GM19239 (cell line): ENCODE results near the gene C20orf204.

ENCODE experiments used
- DNase-seq: peaks from one replicate; pipeline ENCODE4 v3.0.0; 2011; ENCODE audit warnings: low spot score; ENCODE audit not compliant: insufficient read length
- FAIRE-seq: peaks from 2 replicates; lab custom pipeline; 2011; peaks lifted over from hg19 to GRCh38; lab: Jason Lieb, UNC

The C20orf204 gene

GRCh38 chr20:64025826-64026412 is 10.1 kb upstream of the C20orf204 start:
- DNase-seq (no peak), FAIRE-seq (no peak)

GRCh38 chr20:64027981-64028685 is 7.8 kb upstream of the C20orf204 start:
- FAIRE-seq (no peak), DNase-seq (no peak)

GRCh38 chr20:64029293-64030117 is 6.5 kb upstream of the C20orf204 start:
- FAIRE-seq (no peak), DNase-seq (no peak)

- DNase-seq (no peak), FAIRE-seq (no peak)
These were observed 5.4 kb upstream of the C20orf204 start for GRCh38 chr20:64030371-64031134.

- DNase-seq (no peak), FAIRE-seq (no peak)
These were observed 4.1 kb upstream of the C20orf204 start for GRCh38 chr20:64031822-64032314.

- FAIRE-seq (no peak), DNase-seq (no peak)
These were observed 3.0 kb upstream of the C20orf204 start for GRCh38 chr20:64032706-64033624.

- DNase-seq (no peak), FAIRE-seq (no peak)
These were observed 1.9 kb upstream of the C20orf204 start for GRCh38 chr20:64033981-64034493.

GRCh38 chr20:64035066-64035932 is 683 bp upstream of the C20orf204 start:
- no peak for FAIRE-seq
- no peak for DNase-seq

GRCh38 chr20:64036346-64037198 is 590 bp downstream of the C20orf204 start:
- FAIRE-seq (no peak), DNase-seq (no peak)

- DNase-seq (no peak), FAIRE-seq (no peak)
These were observed 1.2 kb downstream of the C20orf204 start for GRCh38 chr20:64037199-64037497.

GRCh38 chr20:64037498-64038213 is 1.7 kb downstream of the C20orf204 start:
- DNase-seq (no peak), FAIRE-seq (no peak)

GRCh38 chr20:64038224-64038564 is 2.2 kb downstream of the C20orf204 start:
- FAIRE-seq: no peak

GRCh38 chr20:64038565-64039292 is 2.7 kb downstream of the C20orf204 start:
- DNase-seq: peak; percentile 92
- no peak for FAIRE-seq

More at GRCh38 chr20:64038224-64038564, 2.2 kb downstream of the C20orf204 start:
- DNase-seq: no peak

- FAIRE-seq (no peak), DNase-seq (no peak)
These were observed 3.5 kb downstream of the C20orf204 start for GRCh38 chr20:64039293-64040160.
